GM12873 (cell line): ENCODE data around the gene TMEM44.

Source experiments
- TF ChIP-seq, protein P1 (sequence below): IDR thresholded peaks from 2 replicates; pipeline ENCODE4 v1.5.1; 2012; ENCODE audit warnings: low read depth, mild to moderate bottlenecking, moderate library complexity, low read length, control low read depth; ENCODE audit not compliant: insufficient read depth; ENCODE audit errors: missing control alignments

Gene TMEM44, protein sequence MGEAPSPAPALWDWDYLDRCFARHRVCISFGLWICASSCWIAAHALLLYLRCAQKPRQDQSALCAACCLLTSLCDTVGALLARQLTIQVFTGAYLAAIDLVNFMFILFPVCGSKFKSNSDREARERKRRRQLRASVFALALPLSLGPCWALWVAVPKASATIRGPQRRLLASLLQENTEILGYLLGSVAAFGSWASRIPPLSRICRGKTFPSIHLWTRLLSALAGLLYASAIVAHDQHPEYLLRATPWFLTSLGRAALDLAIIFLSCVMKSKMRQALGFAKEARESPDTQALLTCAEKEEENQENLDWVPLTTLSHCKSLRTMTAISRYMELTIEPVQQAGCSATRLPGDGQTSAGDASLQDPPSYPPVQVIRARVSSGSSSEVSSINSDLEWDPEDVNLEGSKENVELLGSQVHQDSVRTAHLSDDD

GRCh38 chr3:194633349-194634004 is at the start of gene TMEM44:
TMEM44 (minus strand) TSS chr3:194633419; CDS start chr3:194633215, 204 bp downstream.
- TF ChIP-seq, protein P1, sequence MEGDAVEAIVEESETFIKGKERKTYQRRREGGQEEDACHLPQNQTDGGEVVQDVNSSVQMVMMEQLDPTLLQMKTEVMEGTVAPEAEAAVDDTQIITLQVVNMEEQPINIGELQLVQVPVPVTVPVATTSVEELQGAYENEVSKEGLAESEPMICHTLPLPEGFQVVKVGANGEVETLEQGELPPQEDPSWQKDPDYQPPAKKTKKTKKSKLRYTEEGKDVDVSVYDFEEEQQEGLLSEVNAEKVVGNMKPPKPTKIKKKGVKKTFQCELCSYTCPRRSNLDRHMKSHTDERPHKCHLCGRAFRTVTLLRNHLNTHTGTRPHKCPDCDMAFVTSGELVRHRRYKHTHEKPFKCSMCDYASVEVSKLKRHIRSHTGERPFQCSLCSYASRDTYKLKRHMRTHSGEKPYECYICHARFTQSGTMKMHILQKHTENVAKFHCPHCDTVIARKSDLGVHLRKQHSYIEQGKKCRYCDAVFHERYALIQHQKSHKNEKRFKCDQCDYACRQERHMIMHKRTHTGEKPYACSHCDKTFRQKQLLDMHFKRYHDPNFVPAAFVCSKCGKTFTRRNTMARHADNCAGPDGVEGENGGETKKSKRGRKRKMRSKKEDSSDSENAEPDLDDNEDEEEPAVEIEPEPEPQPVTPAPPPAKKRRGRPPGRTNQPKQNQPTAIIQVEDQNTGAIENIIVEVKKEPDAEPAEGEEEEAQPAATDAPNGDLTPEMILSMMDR, result peak; percentile 64

DNA sequence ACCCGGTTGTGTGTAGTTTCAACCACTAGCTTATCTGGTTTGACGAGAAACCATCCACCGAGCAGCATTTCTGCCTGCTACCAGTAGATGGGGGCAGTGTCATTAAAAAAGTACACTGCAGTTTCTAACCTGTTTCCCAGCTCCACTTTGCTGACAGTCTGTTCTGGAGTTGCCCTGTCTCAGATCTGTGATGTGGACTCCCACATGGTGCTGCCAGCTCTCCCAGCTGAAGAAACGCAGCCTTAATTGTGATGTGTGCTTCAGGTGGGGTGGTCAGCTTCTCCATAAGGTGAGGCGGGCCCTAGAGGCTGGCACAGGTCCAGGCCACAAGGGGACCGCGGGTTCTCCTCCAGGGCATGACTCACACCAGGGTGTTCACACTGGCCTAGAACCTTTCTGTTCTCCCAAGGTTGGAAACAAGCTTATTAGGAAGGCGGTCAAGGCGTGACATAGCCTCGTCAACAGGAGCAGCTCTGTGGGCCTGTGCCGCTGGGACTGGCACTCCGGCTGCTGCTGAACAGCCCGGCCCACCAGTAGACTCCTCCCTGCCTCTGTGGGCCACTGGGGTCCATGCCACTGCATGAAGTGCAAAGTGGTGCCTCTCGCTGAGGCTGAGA is 49.6 kb upstream of the TMEM44 start:
- TF ChIP-seq, protein P1, result peak; percentile 90

DNA sequence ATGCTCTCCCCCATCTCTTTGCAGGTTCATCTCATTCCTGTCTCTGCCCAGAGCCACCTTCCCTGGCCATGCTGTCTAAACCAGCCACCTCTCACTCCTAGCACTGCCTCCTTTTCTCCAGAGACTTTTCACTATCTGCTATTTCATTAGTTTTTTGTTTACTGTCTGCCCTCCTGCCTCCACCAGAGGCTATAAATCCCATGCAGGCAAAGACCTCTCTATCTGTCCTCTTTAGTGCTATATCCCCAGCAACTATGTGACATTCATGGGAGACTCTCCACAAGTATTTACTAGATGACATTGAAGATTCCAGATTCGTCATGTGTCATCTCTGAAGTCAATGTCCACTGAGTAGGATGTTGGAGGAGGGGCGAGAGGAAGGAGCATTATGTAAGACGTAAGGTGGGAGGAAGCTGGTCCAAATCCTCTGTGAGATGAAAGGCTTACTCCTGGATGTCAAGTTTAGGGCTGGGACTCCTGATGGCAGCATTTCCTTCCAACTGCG is 49.0 kb upstream of the TMEM44 start:
- TF ChIP-seq, protein P1, result no peak

GRCh38 chr3:194680888-194681615 is 47.8 kb upstream of the TMEM44 start:
- TF ChIP-seq, protein P1, result no peak

GRCh38 chr3:194676471-194676870 is 43.3 kb upstream of the TMEM44 start:
- TF ChIP-seq, protein P1, result no peak

GRCh38 chr3:194675680-194676079 is 42.5 kb upstream of the TMEM44 start:
- TF ChIP-seq, protein P1, result no peak
